ENCODE measurements around the gene BBS5.

The BBS5 gene

GRCh38 chr2:169546756-169547155 lies 67.5 kb downstream of the BBS5 start:
- H3K4me3 ChIP-seq (ENCODE audit: low read depth, low read length), result no peak overlapping the region
- no peak for DNase-seq (ENCODE audit: low read depth)
- TF ChIP-seq CTCF (conservative IDR thresholded peaks at IDR 0.05; ENCODE audit: low read depth, low read length), result no peak
